ENCODE data around the gene IL1R2.

DNA sequence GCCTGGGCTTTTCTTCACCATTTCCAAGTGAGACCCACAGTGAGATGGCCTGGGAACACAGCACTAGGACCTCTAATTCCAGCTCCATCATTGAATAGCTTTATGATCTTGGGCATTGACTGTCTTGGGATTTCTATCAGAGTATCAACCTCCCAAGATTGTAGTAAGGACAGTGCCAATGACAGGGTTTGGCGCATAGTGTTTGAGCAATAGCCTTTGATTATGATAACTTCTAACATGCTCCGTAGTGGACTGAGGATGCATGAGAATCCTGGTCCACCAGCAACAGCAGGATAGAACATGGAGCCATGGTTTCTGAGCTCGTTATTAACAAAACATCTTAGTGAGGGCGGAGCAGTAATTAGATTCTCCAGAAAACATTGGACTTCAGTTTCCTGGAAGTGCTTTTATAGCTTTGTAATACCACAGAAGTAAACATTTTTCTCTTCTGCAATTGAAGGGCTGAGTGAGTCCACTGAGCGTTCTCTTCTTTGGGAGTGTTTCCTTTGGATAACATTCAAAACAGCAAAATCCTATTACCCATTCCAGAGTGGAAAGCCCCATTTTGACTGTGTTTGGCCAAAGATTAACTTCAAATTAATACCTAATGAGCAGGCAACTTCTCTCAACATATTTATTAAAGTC, 63.7 kb downstream of the IL1R2 start:
- TF ChIP-seq CTCF (IDR thresholded peaks at IDR 0.05; ENCODE audit: control extremely low read depth in 1 of 3, insufficient read depth in 1 of 3, low read depth in 1 of 3, low read length in 3 of 3) (no peak), POLR2AphosphoS5 (IDR thresholded peaks at IDR 0.05; ENCODE audit: low read depth, low read length) (no peak), SP1 (IDR thresholded peaks at IDR 0.05; ENCODE audit: low read depth, low read length) (no peak), SRF (IDR thresholded peaks at IDR 0.05; ENCODE audit: low read depth, low read length) (no peak), CEBPB (IDR thresholded peaks at IDR 0.05; ENCODE audit: low read depth, low read length) (no peak), TEAD4 (IDR thresholded peaks at IDR 0.05; ENCODE audit: low read depth, low read length) (no peak), SP2 (IDR thresholded peaks at IDR 0.05; ENCODE audit: low read length) (no peak), POLR2A (IDR thresholded peaks at IDR 0.05; ENCODE audit: control extremely low read depth in 1 of 2, low read depth in 2 of 2, low read length in 2 of 2) (no peak), TBP (IDR thresholded peaks at IDR 0.05; ENCODE audit: low read depth, low read length) (no peak), CBX5 (IDR thresholded peaks at IDR 0.05; ENCODE audit: low read depth, low read length) (no peak), YY1 (IDR thresholded peaks at IDR 0.05; ENCODE audit: low read depth, low read length) (no peak), MAX (IDR thresholded peaks at IDR 0.05) (no peak), RBBP5 (IDR thresholded peaks at IDR 0.05; ENCODE audit: borderline replicate concordance, low read depth, low read length) (no peak), EZH2 (IDR thresholded peaks at IDR 0.05; ENCODE audit: low read depth, low read length, severe bottlenecking) (no peak)
